HG02642 (cell line): Measurements from ENCODE around the gene CD82.
"Not testable (repeated sequence)": the region's sequence is repeated elsewhere in the genome, so short reads cannot be mapped to it uniquely, and the experiment has no call there.

Source experiments
- ATAC-seq: cut with Tn5 transposase; IDR thresholded peaks from one replicate; pipeline ENCODE4 v1.9.1; 2021; ENCODE audit warnings: mild to moderate bottlenecking; ENCODE audit not compliant: unreplicated experiment, poor library complexity

Gene CD82

DNA sequence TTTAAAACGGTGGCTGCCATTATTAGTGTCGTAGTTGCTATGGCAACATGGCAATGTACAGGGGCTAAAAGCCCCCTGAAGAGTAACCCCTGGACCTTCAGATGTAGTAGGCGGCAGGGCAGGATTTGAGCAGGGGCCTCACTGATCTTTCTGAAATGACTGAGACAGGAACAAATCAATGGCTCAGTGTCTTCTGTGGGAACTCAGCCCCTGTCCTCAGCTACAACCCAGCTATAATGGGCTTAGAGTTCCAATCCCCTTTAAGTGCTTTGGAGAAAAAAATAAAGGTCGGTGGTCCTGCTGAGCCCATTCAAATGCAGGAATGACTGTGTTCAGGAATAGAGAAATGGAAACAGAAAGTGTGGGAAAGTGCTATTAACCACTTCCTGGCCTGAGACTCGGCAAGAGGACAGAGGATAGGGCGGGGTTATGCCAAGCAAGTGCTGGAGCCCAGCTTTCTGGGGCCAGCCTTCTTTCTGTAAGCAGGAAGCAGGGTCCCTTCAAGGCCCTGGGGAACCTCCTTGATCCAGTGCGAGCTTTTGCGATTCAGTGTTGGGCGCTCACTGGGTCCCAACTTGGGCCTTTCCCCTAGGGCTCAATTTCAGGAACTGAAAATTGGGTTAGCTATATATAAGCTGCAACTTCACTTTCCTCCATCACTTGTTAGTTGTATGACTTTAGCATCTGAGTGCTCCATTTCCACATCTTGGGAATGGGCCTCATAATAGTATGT lies 6.1 kb upstream of the CD82 start:
- ATAC-seq: peak; percentile 81

DNA sequence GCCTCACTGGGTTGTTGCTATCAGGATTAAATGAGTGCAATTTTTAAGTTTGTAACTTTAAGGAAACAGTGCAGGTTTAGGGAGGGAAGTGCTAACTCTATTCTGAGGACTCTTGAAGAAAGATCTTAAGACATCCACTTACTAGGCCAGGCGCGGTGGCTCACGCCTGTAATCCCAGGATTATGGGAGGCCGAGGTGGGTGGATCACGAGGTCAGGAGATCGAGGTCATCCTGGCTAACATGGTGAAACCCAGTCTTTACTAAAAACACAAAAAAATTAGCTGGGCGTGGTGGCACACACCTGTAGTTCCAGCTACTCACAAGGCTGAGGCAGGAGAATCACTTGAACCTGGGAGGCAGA lies 5.5 kb upstream of the CD82 start:
- not testable (repeated sequence) for ATAC-seq

DNA sequence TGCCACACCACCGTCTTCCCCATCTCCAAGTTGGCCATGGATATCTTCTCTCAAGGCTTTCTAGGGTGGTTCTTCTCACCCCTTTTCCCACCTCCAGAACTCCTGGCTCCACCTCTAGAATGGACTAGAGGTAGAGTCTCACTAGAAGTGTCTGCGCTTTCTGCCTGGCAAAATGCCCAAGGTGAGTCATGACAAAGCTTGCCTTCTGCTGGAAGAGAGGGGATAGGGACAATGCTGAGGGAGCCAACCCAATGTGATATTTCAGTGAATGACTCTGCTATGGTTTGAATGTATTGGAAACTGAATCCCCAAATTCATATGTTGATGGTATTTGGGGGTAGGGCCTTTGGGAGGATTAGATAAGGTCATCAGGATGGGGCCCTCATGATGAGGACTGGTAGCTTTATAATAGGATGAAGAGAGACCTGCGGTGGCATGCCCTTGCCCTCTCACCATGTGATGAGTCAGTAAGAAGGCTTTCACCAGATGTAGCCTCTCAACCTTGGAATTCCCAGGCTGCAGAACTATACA lies 4.1 kb upstream of the CD82 start:
- ATAC-seq: no peak

DNA sequence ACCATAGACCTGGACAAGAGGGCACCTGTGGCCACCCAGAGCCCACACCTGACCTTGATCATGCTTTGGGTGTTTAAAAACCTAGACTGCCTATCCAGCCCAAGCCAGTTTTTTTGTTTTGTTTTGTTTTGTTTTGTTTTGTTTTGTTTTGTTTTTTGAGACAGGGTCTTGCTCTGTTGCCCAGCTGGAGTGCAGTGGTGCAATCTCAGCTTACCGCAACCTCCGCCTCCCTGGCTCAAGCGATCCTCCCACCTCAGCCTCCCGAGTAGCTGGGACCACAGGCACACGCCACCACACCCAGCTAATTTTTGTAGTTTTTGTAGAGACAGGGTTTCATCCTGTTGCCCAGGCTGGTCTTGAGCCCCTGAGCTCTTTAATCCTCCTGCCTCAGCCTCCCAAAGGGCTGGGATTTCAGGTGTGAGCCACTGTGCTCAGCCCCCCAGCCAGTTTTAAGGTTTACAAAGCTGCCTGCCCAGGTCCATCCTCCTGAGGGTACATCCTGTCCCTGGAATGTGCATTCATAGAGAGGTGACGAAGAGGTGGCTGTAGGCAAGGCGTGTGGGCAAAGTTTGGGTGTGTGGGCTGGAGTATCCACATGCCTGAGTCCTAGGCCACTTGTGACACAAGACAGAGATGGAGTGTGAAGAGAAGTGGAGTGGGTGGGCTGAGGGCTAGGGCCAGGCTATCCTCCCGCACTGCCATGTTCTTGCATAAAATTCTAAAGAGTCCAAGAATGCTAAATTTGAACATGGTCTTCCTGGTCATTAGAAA lies 3.3 kb upstream of the CD82 start:
- ATAC-seq: no peak

DNA sequence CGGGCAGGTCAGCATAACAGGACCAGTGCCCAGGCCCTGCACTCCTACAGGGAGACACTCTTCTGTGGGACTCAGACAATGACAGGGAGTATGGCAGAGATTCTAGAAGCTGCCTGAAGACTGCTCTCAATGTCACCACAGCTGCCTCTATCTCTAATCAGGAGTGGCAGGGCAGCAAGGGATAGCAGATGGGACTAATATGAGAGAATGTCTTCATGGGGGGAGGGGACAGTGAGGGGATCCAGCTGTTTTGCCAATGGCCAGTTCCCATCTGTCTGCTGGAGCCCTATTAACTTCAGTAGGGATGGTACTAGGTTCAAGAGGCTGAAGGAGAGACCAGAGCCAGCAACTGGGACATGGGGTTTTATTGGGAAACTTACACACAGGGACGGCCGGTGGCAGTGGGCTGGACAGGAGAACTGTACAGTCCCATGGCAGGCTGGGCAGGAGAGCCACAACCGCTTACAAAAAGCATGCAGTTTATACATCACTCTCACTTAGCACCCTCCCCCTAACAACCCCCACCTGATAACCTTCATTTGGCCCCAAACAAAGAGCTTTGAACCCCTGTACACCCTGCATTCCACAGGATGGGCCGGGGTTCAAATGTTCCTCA lies 2.5 kb upstream of the CD82 start:
- no peak for ATAC-seq

DNA sequence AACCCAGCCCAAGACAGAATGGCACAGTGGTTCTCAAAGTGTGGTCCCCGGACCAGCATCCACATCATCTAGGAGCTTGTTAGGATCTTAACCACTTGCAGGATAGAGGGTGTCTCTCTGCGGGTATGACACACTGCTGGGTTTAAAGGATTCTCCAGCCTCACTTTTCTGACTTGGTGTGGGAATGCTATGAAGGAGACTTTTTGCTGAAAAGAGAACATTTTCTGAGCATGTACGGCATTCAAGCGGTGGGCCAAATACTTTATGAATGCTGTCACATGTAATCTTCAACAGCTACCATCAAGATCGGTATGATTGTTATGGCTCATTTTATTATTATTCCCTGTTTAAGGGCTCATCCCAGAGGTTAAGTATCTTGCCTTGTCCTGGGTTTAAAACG lies 1.8 kb upstream of the CD82 start:
- no peak for ATAC-seq

DNA sequence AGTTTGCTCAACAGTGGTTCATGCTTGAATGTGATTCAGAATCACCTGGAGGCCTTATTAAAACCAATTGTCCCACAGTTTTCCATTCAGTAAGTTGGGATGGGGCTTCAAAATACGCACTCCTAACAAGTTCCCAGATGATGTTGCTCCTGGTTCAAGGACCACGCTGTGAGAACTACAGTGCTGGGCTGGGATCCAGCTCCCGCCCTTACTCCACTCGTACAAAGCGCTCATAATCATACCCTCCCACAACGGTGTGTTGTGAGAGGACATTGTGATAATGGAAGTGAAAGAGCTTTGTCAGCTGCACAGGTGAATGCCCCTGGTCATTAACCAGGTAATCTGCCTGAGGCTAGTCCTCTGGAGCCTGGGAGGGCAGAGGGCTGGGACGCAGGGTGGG lies 1.3 kb upstream of the CD82 start:
- ATAC-seq: no peak

DNA sequence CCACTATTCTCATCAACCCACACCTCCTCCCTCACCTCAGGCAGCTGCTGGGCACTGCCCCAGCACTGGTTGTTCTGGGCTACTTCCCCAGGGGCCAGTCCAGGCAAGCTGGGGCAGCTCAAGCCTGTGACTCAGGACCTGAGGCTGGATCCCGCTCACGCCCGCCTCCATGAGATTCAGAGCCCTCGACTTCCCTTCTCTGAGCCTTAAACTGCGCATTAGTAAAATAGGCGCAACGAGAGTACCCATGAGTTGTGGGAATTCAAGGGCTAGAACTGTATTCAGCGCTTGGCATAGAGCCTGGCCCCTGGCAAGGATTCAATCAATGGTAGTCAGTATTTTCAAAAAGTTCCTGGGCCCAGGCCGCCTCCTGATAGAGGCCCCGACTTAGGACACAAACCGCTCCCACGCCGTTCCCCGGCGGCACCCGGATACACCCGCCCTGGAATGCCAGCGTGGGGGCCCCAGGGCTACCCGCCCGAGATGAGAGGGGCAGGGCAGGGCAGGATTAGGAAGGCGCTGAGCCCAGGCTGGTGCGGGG lies 723 bp upstream of the CD82 start:
- ATAC-seq: no peak

DNA sequence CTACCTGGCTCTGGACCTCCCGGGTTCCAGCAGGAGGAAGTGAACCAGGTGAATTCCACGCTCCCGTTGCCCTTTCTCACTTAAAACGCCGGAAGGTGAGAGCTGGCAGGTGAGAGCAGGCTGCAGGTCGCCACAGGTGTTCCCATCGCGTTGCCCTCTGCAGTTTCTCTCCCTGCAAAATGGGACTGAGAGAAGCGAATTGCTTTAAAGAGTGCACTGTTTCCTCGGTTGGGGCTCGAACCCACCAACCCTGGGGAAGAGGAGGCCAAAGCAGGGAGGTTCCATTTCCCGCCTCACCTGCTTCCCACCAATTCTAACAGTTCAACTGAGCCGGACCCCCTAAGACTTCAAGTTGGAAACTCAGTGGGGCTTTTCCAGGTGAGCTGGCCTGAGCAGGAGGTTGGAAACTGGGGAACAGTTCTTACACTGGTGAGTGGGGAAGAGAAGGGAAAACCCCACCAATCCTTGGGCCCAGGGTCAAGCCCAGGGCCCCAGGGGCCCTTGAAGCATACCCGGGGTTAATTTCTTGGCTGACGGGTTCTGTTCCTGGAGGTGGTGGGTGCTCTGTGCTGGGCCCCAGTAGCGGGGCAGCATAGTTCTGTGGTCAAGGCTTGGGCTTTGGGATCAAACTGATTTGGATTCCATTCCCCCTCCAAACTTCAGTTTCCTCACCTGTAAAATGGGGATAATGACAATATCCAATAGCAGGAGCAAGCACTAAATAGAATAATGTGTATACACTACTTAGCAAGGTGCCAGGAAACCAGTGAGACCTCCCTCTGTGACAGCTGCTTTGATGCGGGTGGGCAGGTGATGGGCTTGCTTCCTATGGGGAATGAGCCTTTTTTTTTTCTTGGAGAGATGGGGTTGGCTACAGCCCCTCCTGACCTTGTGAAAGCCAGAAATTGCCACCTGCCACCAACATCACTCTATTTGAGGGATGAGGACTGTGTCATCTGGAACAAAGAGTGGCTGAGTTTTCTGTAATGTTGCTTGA lies 788 bp downstream of the CD82 start:
- ATAC-seq: no peak

DNA sequence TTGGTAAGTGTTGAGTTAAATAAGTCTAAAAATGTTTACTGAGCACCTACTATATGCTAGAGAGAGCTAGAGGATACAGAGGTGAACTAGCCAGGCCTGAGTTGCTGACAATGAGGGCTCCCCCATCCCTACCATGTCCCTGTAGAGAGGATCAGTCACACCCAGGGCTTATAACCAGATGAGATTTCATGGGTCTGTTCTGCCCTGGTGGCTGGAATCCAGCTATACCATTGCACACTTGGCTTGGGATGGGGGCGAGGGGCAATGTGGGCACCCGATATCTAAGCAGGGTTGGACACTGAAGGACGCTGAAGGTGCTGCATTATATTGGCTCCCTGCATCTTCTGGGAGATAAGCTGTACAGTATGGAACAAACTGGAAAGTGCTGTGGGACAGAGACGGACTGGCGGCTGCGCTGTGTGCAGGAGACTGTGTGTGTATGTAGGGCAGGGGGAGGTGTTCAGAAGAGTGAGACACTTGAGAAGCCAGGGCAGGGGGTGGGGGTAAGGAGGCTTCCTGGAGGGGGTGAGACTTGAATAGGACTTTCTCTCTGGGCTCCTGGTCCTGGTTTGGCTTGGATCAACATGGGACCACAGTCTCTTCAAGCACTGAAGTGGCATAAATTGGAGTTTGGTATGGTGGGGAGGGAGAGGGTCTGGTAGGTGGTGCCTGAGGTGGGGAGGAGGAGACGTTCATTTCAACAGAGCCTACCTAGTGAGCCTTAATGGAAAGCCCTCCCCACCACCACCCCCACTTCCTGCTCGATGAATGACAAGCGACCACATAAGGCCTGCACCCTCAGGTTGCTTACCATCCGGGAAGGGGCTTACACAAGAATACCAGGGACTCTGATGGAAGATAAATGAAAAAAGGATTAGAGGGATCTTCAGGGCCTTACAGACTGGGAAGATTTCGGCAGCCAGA lies 1.8 kb downstream of the CD82 start:
- no peak for ATAC-seq

DNA sequence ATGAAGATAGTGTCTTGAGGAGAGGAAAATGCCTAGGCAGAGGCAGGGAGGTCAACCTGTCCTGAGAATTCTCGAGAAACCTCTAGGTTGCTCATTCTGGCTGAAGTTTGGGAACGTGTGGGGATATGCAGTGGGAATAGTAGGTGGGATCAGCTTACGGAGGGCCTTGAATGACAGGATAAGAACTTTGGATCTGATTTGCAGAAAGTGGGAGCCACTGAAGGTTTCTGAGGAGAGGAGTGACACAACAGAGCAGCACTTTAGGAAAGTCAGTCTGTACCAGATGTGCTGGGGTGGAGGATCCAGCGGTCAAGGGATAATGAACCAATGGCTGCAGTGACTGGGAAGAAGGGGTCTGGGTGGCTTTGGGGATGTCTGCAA lies 2.4 kb downstream of the CD82 start:
- no peak for ATAC-seq

DNA sequence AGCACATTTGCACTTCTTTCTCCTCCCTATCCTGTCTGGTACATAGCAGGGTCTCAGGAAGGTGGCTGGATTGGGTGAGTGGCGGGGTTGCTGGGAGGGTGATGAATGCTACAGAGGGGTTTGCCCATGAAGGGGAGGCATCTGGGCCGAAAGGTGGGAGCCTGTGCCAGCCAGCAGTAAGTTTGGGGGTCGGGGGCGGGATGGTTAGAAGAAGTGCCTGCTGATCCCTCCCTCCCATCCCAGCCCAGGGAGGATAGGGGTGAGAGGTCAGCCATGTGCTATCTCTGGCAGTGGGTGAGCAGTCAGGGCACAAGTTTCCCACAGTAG lies 2.8 kb downstream of the CD82 start:
- ATAC-seq: no peak

DNA sequence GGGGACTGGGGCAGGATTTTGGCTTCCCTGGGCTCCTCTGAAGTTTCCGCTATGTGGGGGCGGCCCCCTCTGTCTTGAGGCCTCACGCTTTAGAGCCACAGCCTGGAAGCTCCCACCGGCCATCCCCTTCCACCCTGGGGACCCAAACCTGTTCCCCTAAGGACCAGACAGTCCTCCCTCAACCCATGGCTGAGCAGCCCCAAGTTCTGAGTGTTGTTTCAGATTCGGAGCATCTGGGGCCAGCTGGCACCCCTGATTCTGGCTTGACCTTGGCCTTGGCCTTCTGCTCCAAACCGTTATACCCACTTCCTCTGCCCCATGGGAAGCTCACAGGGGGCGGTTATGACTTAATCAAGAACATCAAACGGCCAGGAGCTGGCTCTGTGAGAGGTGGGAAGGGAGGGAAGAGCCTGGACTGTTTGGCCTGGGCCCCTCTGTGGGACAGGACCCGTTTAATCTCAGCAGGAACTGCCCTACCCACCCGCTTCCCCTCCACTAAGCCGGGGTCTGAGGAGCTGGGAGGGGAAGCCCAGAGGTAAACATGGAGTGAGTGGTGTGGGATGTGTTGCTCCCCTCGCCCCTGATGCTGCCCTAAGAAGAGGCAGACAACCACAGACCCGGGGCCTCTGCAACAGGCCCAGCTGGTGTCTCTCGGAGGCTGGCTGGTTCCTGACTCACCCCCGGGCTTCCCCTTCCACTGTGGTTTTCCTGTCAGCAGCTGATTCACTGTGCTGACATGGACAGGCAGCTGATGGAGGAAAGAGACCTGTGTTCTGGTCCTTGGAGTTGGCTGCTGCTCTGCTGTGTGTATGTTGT lies 3.4 kb downstream of the CD82 start:
- peak; percentile 48 for ATAC-seq

DNA sequence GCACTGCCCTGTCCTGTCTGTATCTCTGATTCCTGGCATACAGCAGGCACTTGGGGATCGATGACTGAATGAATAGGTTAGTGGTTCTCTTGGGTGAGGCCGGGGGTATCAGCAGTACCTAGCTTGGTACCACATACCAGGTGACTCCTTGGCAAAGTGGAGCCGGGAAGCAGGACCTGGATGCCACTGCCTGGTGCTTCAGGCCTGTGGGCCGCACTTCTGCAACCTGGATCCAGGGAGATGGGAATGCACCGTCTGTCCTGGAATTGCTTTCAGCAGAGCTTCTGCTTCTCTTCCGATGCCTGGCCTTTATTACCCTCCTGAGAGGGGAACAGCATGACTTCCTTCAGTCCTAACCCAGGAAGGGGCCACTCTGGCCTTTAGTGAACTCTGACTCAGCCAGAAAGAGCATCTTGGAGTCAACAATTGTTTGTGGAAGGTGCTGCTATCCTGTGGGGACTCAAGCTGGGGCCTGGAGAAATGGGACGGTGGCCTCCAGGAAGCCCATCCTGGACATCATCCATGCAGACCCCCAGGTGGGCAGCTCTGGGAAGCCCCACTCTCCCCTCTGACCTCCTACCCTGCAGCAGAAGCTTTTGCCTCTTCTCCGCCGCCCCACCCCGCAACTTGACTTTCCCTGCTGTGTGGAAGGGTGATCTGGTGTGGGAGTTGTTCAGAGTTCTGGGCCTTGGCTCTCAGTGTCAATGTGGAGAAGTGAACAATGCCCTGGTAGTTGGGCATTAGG lies 5.1 kb downstream of the CD82 start:
- no peak for ATAC-seq

DNA sequence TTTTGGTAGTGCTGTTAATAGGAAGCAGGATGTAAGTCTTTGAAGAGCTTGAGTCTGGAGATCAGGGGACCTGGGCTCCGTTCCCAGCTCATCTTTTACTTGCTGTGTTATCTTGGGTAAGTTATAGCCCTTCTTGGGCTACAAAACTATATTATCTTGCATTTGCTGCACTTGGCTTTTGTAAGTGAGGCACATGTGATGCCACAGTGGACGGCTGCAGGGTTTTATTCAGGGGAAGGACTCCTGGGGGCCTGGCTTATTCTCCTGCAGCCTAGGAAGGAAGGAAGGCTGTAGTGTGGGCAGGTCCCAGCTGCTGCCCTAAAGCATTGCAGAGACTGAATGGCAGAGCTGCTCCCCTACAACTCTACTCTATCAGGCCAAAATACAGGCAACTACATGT lies 6.4 kb downstream of the CD82 start:
- no peak for ATAC-seq

DNA sequence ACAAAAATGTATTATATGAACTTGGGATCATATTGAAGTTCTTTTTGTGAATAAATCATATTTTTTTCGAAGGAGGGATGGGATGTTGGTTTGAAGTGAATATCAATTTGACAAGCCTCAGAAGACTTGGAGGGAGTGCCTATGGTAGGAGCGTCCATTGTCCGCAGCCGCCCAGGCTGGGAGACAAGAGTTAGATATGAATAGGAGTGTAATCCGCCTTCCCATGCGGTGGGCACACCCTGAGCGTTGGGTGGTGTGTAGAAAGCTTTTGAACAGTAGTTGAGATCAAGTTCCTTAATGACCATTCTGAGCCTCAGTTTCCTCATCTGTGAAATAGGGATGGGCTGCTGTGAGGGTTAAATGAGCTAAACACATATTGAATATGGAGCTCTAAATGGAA lies 7.0 kb downstream of the CD82 start:
- ATAC-seq: no peak

DNA sequence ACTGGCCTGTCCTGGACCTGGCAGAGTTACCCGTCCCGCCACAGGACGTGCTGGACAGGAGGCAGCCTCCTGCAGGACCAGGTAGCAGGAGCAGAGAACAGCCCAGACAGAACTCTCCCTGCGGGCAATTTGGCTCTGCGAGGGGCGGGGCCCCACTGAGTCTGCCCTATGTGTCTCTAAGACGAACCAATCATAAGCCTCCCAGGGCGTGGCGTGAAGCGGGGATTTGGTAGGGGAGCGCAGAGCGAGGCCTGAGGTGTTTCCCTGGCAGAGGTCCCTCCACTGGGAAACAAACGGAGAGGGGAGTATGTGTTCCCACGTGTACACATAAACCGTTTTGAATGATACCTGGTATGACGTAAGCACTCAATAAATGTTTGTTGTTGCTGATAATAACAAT lies 7.4 kb downstream of the CD82 start:
- no peak for ATAC-seq

DNA sequence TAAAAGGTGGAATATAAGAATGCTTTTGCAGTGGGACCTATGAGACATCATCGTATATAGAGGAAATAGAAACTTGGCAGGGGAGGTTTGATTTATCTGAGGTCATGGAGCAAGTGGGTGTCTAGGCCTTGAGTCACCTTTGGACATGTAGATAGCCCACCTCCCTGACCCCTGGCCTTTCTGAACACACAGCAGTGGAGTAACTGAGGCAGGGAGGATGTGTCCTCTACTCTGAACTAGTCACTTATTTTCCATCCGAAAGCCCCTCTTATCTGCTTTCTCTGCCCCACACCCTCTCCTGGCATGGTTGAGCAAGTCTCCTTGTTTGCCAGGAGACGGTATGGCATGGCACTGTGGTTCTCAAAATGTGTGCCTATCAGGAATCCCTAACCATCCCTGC lies 7.9 kb downstream of the CD82 start:
- ATAC-seq: no peak
